DOHH2 (cell line): Measurements from ENCODE around the gene RAD1.

Source experiments
- H3F3A ChIP-seq: fragments of 200-600 bp; sonication (generic), shearing (Covaris generic); 2 replicates; pipeline ENCODE4 v1.6.0; 2016; ENCODE audit warnings: antibody characterized with exemption, mild to moderate bottlenecking; ENCODE audit not compliant: control insufficient read depth, insufficient read depth
- H3K27ac ChIP-seq: fragments of 200-600 bp; sonication (generic); 2 replicates; pipeline ENCODE4 v1.5.1; 2014; ENCODE audit warnings: low read depth, mild to moderate bottlenecking, low read length, moderate library complexity
- H3K27me3 ChIP-seq: fragments of 200-600 bp; sonication (generic); 2 replicates; pipeline ENCODE4 v1.6.1; 2014; ENCODE audit warnings: mild to moderate bottlenecking, low read length, mixed read lengths; ENCODE audit not compliant: control insufficient read depth
- H3K36me3 ChIP-seq: fragments of 200-600 bp; sonication (generic); 2 replicates; pipeline ENCODE4 v1.6.1; 2014; ENCODE audit warnings: mild to moderate bottlenecking, low read length, moderate library complexity, mixed read lengths; ENCODE audit not compliant: control insufficient read depth
- H3K4me1 ChIP-seq: fragments of 200-600 bp; sonication (generic); 2 replicates; pipeline ENCODE4 v1.6.1; 2014; ENCODE audit warnings: mild to moderate bottlenecking, low read length, mixed read lengths; ENCODE audit not compliant: control insufficient read depth
- H3K4me2 ChIP-seq: fragments of 200-600 bp; sonication (generic); 2 replicates; pipeline ENCODE4 v1.6.0; 2014; ENCODE audit warnings: mild to moderate bottlenecking, low read length, moderate library complexity
- H3K4me3 ChIP-seq: fragments of 200-600 bp; sonication (generic); 2 replicates; pipeline ENCODE4 v1.5.1; 2014; ENCODE audit warnings: mild to moderate bottlenecking, low read length, mixed read lengths
- H3K79me2 ChIP-seq: fragments of 200-600 bp; sonication (generic); 2 replicates; pipeline ENCODE4 v1.6.1; 2014; ENCODE audit warnings: mild to moderate bottlenecking, low read length, mixed read lengths; ENCODE audit not compliant: control insufficient read depth
- H3K9me2 ChIP-seq: fragments of 200-600 bp; sonication (generic); replicated peaks from 2 replicates; pipeline ENCODE4 v1.6.1; 2014; ENCODE audit warnings: mild to moderate bottlenecking, low read length, mixed read lengths; ENCODE audit not compliant: control insufficient read depth
- H3K9me3 ChIP-seq: fragments of 200-600 bp; sonication (generic); 2 replicates; pipeline ENCODE4 v1.6.1; 2014; ENCODE audit warnings: antibody characterized with exemption, low read length, mixed read lengths; ENCODE audit not compliant: control insufficient read depth, insufficient read depth
- H4K20me1 ChIP-seq: fragments of 200-600 bp; sonication (generic); 2 replicates; pipeline ENCODE4 v1.6.0; 2014; ENCODE audit warnings: low read depth, mild to moderate bottlenecking, antibody characterized with exemption, low read length, moderate library complexity; ENCODE audit not compliant: control insufficient read depth, insufficient read depth
- EZH2phosphoT487 ChIP-seq: fragments of 200-600 bp; sonication (generic); IDR thresholded peaks from 2 replicates; pipeline ENCODE4 v1.6.1; 2017; ENCODE audit warnings: borderline replicate concordance, mild to moderate bottlenecking, antibody characterized with exemption, low read length, moderate library complexity, mixed read lengths
- TF ChIP-seq, protein P1 (sequence below): fragments of 200-600 bp; sonication (generic); IDR thresholded peaks from one replicate; pipeline ENCODE4 v1.5.1; 2014; ENCODE audit warnings: antibody characterized with exemption, mild to moderate bottlenecking, low read depth, low read length; ENCODE audit not compliant: poor library complexity, severe bottlenecking

RAD1 gene

DNA sequence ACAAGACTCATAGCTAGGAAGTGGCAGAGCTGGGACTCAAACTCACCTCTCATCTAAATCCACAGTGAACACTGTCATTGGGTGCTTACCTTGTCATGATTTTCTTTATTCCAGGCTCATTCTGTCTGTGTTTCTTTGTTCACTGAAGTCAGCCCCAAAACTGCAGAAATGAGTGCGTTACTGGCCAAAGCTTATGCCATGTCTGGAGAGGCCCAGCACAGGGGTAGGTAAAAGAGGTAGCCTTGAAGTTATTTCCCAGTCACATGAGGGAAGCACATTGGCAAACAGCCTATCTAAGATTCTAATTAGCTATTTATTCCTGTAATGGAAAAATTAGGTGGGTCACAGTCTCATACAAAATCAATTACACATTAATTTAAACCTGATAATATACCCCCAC, 46.5 kb downstream of the RAD1 start:
- Histone ChIP-seq H3K9me2 (no peaks in the 10 kb centered on the region), H3K4me2 (no peak overlapping the region), H3K9me3 (no peaks in the 10 kb centered on the region), H3K27me3 (no peaks in the 10 kb centered on the region; the same call in 1 of the 2 replicates), H3K27ac (no peak overlapping the region), H3F3A (no peaks in the 10 kb centered on the region), H3K4me3 (no peak overlapping the region), H4K20me1 (no peaks in the 10 kb centered on the region), H3K79me2 (no peaks in the 10 kb centered on the region), H3K4me1 (no peaks in the 10 kb centered on the region), H3K36me3 (no peaks in the 10 kb centered on the region)
- TF ChIP-seq, protein P1, sequence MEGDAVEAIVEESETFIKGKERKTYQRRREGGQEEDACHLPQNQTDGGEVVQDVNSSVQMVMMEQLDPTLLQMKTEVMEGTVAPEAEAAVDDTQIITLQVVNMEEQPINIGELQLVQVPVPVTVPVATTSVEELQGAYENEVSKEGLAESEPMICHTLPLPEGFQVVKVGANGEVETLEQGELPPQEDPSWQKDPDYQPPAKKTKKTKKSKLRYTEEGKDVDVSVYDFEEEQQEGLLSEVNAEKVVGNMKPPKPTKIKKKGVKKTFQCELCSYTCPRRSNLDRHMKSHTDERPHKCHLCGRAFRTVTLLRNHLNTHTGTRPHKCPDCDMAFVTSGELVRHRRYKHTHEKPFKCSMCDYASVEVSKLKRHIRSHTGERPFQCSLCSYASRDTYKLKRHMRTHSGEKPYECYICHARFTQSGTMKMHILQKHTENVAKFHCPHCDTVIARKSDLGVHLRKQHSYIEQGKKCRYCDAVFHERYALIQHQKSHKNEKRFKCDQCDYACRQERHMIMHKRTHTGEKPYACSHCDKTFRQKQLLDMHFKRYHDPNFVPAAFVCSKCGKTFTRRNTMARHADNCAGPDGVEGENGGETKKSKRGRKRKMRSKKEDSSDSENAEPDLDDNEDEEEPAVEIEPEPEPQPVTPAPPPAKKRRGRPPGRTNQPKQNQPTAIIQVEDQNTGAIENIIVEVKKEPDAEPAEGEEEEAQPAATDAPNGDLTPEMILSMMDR, result no peak
- no peak for TF ChIP-seq EZH2phosphoT487

DNA sequence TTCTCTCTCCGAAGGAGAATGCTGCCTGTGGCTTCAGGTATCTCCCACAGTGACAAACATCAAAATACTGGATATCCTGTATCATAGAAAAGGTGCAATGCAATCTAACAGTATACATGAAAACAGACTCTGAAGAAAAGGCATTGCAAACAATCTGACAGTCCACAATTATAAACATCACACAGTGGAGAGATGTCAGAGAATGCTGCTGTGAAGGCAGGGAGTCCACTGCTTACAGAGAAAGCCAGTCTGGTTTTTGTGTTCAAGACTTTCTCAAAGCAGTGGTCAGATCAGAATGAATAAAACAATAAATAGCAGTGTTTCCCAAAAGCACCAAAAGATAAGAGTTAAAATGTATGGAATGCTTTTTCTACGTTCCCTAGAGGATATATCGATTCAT, 47.6 kb downstream of the RAD1 start:
- Histone ChIP-seq H3K9me3 (no peaks in the 10 kb centered on the region), H3K4me3 (no peak overlapping the region), H3K4me2 (no peak overlapping the region), H3F3A (no peaks in the 10 kb centered on the region), H3K79me2 (no peaks in the 10 kb centered on the region), H3K27me3 (no peaks in the 10 kb centered on the region; the same call in 1 of the 2 replicates), H3K4me1 (no peaks in the 10 kb centered on the region), H3K36me3 (no peaks in the 10 kb centered on the region), H3K27ac (no peak overlapping the region), H3K9me2 (no peaks in the 10 kb centered on the region), H4K20me1 (no peaks in the 10 kb centered on the region)
- TF ChIP-seq EZH2phosphoT487, result no peak
- TF ChIP-seq, protein P1, result no peak

- TF ChIP-seq, protein P1, result no peak
- no peak for TF ChIP-seq EZH2phosphoT487
- Histone ChIP-seq H3K9me3 (no peaks in the 10 kb centered on the region), H3K4me3 (no peak overlapping the region), H3K4me1 (no peaks in the 10 kb centered on the region), H4K20me1 (no peaks in the 10 kb centered on the region), H3K4me2 (no peak overlapping the region), H3F3A (no peaks in the 10 kb centered on the region), H3K36me3 (no peaks in the 10 kb centered on the region), H3K27ac (no peak overlapping the region), H3K9me2 (no peaks in the 10 kb centered on the region), H3K79me2 (no peaks in the 10 kb centered on the region), H3K27me3 (no peaks in the 10 kb centered on the region; the same call in 1 of the 2 replicates)
These were observed 48.3 kb downstream of the RAD1 start for GRCh38 chr5:34866989-34867471.

GRCh38 chr5:34865091-34865490, 50.2 kb downstream of the RAD1 start:
- Histone ChIP-seq H3F3A (no peaks in the 10 kb centered on the region), H3K36me3 (no peaks in the 10 kb centered on the region), H3K79me2 (no peaks in the 10 kb centered on the region), H3K9me3 (no peaks in the 10 kb centered on the region), H3K4me3 (no peak overlapping the region), H3K9me2 (no peaks in the 10 kb centered on the region), H4K20me1 (no peaks in the 10 kb centered on the region), H3K4me1 (no peaks in the 10 kb centered on the region), H3K27ac (no peak overlapping the region), H3K27me3 (no peaks in the 10 kb centered on the region; the same call in 1 of the 2 replicates), H3K4me2 (no peak overlapping the region)
- TF ChIP-seq, protein P1, result no peak
- TF ChIP-seq EZH2phosphoT487, result no peak
